Lung (tissue), 12 donors: ENCODE data around the gene FAM9C. TPM values are rescaled to one million over a fixed set of nuclear protein-coding genes. Genes with fewer than 3 reads are reported as not detected.

Experiments
- ATAC-seq: fragments of 200-7000 bp; cut with Tn5 transposase; one replicate; pipeline ENCODE4 v1.9.1; 2020; ENCODE audit warnings: moderate number of reproducible peaks; ENCODE audit not compliant: insufficient read depth, low FRiP score
- DNase-seq, 3 donors: peaks; one replicate each; pipeline ENCODE4 v3.0.0-alpha.2; 2013 to 2017
- H3K27ac ChIP-seq, 2 donors: one replicate each; pipeline ENCODE4 v1.5.1; 2013; ENCODE audit warnings: mild to moderate bottlenecking in 2 of 2, moderate library complexity in 2 of 2, control low read depth in 1 of 2, inconsistent platforms in 1 of 2, low read depth in 1 of 2, low read length in 1 of 2
- H3K27me3 ChIP-seq, 3 donors: one replicate each; pipeline ENCODE4 v1.5.1; 2013; ENCODE audit warnings: low read length in 2 of 3; ENCODE audit not compliant: control insufficient read depth in 3 of 3, insufficient read depth in 3 of 3
- H3K36me3 ChIP-seq, 4 donors: one replicate each; pipeline ENCODE4 v1.5.1; 2013; ENCODE audit warnings: low read length in 4 of 4, mild to moderate bottlenecking in 1 of 4, moderate library complexity in 1 of 4; ENCODE audit not compliant: control insufficient read depth in 4 of 4, insufficient read depth in 4 of 4
- H3K4me1 ChIP-seq, 5 donors: one replicate each; pipeline ENCODE4 v1.5.1; 2013; ENCODE audit warnings: low read length in 5 of 5, mild to moderate bottlenecking in 2 of 5, moderate library complexity in 1 of 5; ENCODE audit not compliant: control insufficient read depth in 5 of 5, insufficient read depth in 5 of 5
- H3K4me3 ChIP-seq: one replicate; pipeline ENCODE4 v1.5.1; 2013; ENCODE audit warnings: mild to moderate bottlenecking, control low read depth, moderate library complexity
- H3K9ac ChIP-seq, 2 donors: one replicate each; pipeline ENCODE4 v1.5.1; 2013; ENCODE audit warnings: low read length in 2 of 2, control low read depth in 1 of 2; ENCODE audit not compliant: insufficient read depth in 1 of 2
- H3K9me3 ChIP-seq, 4 donors: one replicate each; pipeline ENCODE4 v1.5.1; 2013; ENCODE audit warnings: low read length in 3 of 4, mild to moderate bottlenecking in 1 of 4, moderate library complexity in 1 of 4; ENCODE audit not compliant: control insufficient read depth in 4 of 4, insufficient read depth in 3 of 4
- WGBS, 2 donors: extraction: QIAGEN DNeasy Blood & Tissue Kit; methylation state at CpG; one replicate each; pipeline ENCODE4 v1.1.7; 2013; 5-methylcytosine and 5-hydroxymethylcytosine counted together
- polyA plus RNA-seq, 2 donors: library from polyadenylated mRNA; stranded (reverse); fragments of 200-250 nt; gene quantifications; one replicate each; pipeline ENCODE4 v1.2.1, GENCODE V29; 2013
- total RNA-seq, 2 donors: library from RNA; depleted of rRNA in 1 of 2; stranded (reverse); fragments of >200 nt in 1 of 2; gene quantifications; one replicate each; pipeline ENCODE4 v1.2.1, GENCODE V29; 2014 to 2021
- TF ChIP-seq, protein P1 (sequence below): IDR thresholded peaks from 2 replicates; pipeline ENCODE4 v1.5.1; 2012; ENCODE audit warnings: mild to moderate bottlenecking; ENCODE audit errors: control extremely low read depth, extremely low read depth
- donor health status: control.
- donor health status: control.
- donor health status: Bipolar disorder and iron deficiency.
- donor health status: healthy.
- donor health status: DM: yes; HTN: yes; CAD: no.

FAM9C gene
- total and polyA plus RNA-seq, 4 donors: 0.01 to 0.28 (median 0.09) TPM; not detected in 1

DNA sequence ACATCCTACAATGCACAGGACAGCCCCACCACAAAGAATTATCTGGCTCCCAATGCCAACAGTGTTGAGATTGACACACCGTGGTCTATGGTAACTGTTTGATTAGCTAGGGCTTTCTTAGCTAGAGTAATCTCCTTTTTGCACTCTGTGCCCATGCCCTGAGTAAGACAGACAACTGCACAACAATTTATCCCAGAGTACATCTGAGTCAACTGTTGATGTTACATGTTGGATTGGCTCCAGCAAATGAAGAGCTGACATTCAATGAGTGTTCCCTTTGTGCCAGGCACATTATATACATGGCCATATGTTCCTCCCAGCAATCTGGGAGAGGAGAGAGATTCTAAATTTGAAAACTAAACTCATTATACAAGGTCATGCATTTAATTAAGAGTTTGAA is 3.9 kb upstream of the FAM9C start:
- peaks cover 0 to 2% (median 0%) of the 10 kb centered on the region in 5 donors for H3K4me1 ChIP-seq
- ATAC-seq (no peak), DNase-seq (no peak)
- WGBS, 2 donors: 59 to 90% methylated on average over 1 of the region's 1 CpG
- peaks cover 0 to 6% (median 3%) of the 10 kb centered on the region in 3 donors for H3K27me3 ChIP-seq
- no peak overlapping the region for H3K4me3 ChIP-seq
- TF ChIP-seq, protein P1, sequence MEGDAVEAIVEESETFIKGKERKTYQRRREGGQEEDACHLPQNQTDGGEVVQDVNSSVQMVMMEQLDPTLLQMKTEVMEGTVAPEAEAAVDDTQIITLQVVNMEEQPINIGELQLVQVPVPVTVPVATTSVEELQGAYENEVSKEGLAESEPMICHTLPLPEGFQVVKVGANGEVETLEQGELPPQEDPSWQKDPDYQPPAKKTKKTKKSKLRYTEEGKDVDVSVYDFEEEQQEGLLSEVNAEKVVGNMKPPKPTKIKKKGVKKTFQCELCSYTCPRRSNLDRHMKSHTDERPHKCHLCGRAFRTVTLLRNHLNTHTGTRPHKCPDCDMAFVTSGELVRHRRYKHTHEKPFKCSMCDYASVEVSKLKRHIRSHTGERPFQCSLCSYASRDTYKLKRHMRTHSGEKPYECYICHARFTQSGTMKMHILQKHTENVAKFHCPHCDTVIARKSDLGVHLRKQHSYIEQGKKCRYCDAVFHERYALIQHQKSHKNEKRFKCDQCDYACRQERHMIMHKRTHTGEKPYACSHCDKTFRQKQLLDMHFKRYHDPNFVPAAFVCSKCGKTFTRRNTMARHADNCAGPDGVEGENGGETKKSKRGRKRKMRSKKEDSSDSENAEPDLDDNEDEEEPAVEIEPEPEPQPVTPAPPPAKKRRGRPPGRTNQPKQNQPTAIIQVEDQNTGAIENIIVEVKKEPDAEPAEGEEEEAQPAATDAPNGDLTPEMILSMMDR: no peak
- no peaks in the 10 kb centered on the region for H3K36me3 ChIP-seq
- H3K27ac ChIP-seq: no peak overlapping the region
- H3K9ac ChIP-seq: no peak overlapping the region
- peaks cover 0 to 2% (median 0%) of the 10 kb centered on the region in 4 donors for H3K9me3 ChIP-seq

DNA sequence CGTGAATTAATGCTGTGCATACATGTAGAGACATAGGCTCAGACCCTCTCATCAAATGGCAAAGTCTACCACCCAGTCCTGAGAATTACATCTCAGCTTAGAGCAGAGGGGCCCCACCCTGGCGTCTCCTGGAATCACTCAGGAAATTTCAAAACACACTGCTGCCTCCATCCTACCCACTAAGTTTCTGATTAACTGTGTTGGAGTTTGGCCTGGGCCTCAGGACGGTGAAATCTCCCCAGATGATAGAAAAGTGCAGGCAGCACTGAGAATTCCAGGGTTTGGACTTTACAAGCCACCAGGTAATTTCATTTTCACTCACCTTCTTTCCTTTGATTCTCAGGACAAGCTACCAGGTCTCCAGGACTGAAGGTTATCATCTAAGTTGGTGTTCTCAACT is 3.3 kb upstream of the FAM9C start:
- TF ChIP-seq, protein P1: no peak
- H3K4me3 ChIP-seq: no peak overlapping the region
- ATAC-seq (no peak), DNase-seq (no peak)
- H3K9ac ChIP-seq: no peak overlapping the region
- H3K9me3 ChIP-seq: peaks cover 0 to 2% (median 0%) of the 10 kb centered on the region in 4 donors
- H3K36me3 ChIP-seq: no peaks in the 10 kb centered on the region
- H3K27ac ChIP-seq: no peak overlapping the region
- H3K4me1 ChIP-seq: peaks cover 0 to 2% (median 0%) of the 10 kb centered on the region in 5 donors
- WGBS, 2 donors: 36 to 66% methylated on average over 3 of the region's 3 CpGs
- H3K27me3 ChIP-seq: peaks cover 0 to 6% (median 0%) of the 10 kb centered on the region in 3 donors

DNA sequence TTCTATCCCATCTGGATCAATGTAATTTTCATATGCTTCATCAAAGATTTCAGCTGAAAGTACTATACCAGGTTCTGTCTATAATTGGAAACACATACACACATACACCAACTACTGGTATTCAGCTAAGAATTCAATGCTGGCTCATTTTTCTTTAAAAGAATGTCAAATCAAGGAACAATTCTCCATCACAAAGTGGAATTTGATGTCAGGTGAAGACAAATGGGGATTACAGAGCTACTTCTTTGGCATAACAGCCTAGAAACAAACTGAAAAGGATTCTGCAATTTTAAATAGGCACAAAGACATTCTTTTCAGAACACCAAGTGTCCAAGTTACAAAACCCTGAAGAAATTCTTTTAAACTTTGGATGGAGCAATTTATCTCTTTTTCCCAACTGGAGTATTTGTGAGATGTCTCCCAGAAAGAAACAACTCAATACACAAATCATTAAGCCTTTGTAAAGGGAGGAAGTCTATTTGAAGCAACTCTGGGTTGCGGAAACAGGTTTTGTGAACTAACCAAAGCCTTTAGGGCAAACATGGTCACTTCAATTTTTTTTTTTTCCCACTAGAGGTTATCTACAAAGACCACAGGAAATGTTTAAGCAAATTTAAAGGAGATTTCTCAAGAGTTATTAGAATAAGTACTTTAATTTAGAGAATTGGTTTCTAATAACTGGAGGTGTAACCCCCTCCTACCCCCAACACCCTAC is 1.9 kb upstream of the FAM9C start:
- ATAC-seq (no peak), DNase-seq (no peak)
- H3K4me3 ChIP-seq: no peak overlapping the region
- H3K9ac ChIP-seq: no peak overlapping the region
- H3K9me3 ChIP-seq: peaks cover 0 to 2% (median 0%) of the 10 kb centered on the region in 4 donors
- TF ChIP-seq, protein P1: no peak
- H3K36me3 ChIP-seq: no peaks in the 10 kb centered on the region
- H3K4me1 ChIP-seq: peaks cover 0 to 2% (median 0%) of the 10 kb centered on the region in 5 donors
- 27 to 69% methylated on average over 1 of the region's 1 CpG for WGBS, 2 donors
- peaks cover 0 to 8% (median 2%) of the 10 kb centered on the region in 3 donors for H3K27me3 ChIP-seq
- no peak overlapping the region for H3K27ac ChIP-seq
